ENCODE results near the gene MRRF. TPM values are rescaled to one million over a fixed set of nuclear protein-coding genes. Genes with fewer than 3 reads are reported as not detected.

The MRRF gene, protein sequence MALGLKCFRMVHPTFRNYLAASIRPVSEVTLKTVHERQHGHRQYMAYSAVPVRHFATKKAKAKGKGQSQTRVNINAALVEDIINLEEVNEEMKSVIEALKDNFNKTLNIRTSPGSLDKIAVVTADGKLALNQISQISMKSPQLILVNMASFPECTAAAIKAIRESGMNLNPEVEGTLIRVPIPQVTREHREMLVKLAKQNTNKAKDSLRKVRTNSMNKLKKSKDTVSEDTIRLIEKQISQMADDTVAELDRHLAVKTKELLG
- 39.0 TPM for polyA plus RNA-seq (2012; ENCODE audit: insufficient read depth, insufficient read length)

DNA sequence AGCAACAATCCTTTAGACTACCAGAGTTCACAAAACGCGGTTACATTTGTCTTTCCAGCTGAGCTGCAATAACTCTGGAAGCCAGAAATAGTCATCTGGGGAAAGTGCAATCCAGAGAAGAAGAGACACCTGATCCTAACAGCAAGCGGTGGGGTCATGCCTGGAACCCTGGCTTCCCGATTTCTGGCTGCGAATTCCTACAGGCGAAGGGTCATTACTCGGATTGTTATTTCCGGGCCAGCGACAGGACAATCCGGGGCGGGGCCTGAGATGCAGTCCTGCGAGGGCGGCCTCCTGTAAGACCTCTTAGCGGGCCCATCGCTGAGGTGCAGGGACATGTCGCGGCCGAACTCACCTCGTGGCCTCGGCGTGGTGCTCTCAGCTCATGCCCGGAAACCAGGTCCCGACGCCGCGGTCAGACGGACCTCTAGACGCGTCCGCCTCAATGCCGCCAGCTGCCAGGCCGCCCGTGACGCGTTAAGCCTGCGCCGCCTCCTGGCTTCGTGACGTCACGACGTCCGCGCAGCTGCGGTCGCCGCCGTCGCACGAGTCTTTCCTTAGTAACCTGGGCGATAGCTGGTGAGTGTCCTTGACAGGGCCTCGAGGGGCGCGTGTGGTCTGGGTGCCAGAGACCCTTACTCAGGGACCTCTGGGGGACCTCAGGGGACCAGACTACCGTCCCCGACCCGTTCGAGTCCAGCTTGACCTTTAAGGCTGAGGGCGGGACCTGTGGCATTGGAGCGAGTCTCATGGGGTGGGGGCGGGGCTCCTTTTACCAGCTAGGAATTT is at the start of gene MRRF, which contains the start of gene RBM18:
Gene MRRF (plus strand): TSS at position 523 of the 789 bp plus-strand sequence. CDS start 6,010 bp downstream, outside the sequence.
Gene RBM18 (minus strand): TSS at position 481 of the 789 bp plus-strand sequence. CDS start 3,348 bp downstream, outside the sequence.
- peak; percentile 75 for DNase-seq (ENCODE audit: low read depth, low spot score)
- peak within 1 kb of the TSS; percentile 69 for H3K4me3 ChIP-seq (ENCODE audit: low read length)

DNA sequence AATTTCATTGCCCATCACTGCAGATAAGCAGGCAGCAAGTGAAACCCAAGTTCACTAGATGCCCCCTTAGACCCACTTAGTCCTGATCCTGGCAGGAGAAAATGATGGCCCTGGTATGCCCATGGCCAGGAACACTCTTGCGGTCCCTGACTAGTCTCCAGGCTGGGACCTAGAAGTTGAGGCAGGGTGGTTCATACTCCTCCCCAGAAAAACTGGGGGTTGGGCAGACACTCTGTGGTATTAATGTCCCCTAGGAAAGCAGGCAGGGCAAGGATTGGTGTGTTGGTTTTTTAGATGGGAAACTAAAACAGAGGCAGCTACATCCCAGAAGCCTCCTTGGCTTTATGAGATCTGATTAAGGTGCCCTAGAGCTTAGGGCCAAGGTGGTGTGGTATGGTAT is 49.0 kb upstream of the MRRF start:
- H3K4me3 ChIP-seq (ENCODE audit: low read length), result no peak overlapping the region
- DNase-seq (ENCODE audit: low read depth, low spot score), result no peak

DNA sequence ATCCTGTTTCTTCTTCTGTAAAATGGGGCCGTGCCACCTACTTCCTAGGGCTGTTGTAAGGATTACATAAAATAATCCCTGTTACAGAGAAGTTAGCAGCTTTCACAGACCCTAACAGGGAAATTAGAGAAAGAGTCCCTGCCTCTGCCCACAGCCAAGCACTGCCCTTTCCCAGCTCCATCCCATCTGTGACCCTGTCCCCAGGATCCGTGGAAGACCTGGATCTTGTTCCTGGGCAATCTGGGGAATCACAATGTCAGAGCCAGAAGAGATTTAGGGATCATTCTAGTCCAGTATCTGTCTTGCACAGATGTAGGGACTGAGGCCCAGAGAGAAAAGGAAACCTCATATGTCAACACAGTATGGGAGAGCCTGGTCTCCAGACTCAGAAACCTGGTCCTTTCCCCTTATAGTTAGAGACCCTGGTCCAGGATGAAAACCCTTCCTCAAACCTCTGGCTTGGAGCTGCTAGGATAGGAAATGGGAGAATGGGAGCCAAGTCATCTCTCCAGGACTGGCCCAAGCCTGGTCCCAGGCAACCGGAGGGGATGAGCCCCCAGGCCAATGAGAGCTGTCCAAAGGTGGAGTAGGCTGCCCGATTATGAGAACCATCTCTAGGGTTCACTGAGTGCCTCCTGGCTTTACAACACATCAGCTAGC is 48.4 kb upstream of the MRRF start:
- no peak overlapping the region for H3K4me3 ChIP-seq (ENCODE audit: low read length)

DNA sequence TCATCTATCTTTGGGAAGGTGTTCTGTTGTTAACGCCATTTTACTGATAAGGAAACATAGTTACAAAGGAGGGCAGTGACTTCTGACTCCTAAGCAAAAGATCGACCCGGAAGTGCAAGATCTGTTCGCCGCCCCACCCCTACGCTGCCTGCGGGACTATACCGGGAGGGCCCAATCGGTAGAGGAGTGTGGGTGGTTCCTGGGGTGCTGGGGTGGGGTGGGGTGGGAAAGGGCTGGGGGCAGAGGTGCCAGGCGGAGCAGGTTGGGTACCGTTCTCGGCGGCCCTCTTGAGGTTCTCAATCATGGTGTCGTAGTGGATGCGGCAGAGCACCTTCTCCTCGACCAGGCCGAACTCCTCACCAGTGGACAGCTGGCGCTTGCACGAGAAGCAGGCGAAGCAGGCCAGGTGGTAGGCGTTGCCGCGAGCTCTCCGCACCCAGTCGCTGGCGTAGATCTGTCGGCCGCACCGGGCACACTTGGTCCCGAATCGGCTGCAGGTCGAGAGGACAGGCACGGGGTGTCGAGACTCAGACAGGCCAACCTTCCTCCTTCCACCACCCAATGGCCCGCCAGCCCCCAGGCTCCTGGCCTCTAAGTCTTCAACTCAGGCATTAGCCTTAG is 47.8 kb upstream of the MRRF start:
- no peak overlapping the region for H3K4me3 ChIP-seq (ENCODE audit: low read length)
- no peak for DNase-seq (ENCODE audit: low read depth, low spot score)

More for the DNA sequence above, 48.4 kb upstream of the MRRF start:
- no peak for DNase-seq (ENCODE audit: low read depth, low spot score)

DNA sequence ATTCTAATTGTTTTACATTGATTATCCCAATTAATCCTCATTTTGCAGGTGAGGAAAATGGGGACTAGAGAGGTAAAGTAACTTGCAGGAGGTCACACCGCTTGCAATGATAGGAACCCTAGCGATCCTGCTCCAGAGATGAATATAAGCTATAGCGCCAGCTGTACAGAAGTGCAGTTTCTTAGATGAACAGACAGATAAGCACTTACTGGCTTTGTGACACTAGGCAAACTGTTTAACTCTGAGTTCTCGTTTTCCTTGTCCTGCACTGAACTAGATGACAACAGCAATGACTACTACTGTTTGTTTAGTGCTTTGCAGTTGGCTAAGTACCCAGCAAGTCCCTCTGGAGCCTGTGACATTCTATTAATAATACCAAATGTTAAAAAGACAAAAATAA is 47.0 kb upstream of the MRRF start:
- H3K4me3 ChIP-seq (ENCODE audit: low read length), result no peak overlapping the region
- DNase-seq (ENCODE audit: low read depth, low spot score), result no peak

DNA sequence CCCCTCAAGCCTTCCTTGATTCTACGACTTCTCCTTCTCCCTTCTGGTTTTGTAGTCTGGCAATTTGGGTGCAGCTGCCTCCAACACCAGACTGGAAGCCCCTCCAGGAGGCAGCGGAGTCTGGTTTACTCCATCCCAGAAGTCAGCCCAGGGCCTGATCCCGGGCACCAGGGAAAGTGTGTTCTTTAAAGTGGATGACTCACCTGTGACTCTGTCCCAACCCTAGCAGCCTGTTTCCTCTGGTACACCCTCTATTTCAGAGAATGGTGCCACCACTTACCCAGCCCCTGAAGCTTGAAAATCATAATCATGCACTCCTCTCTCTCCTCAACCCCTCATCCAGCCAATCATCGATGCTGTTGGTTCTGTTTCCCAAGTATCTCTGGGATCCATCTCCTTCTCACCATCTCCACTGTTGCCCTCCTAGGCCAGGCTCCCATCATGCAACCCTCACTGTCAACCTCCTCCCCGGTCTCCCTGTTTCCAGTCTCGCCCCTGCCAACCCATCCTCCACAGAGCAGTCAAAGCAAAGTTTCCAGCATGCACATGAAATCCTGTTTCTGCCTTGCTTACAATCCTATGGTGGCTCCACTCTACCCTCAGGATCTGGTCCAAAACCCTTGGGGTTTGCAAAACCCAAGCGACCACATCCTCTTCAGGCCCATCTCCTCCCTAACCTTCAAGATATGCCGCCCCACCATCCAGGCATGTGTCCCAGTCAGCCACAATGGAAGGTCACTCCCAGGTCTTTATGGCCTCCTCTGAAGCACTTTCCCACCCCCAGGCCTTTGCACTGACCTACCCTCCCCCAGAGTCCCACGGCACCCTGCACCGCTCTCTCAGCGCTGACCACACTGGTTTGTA is 46.4 kb upstream of the MRRF start:
- H3K4me3 ChIP-seq (ENCODE audit: low read length), result no peak overlapping the region

DNA sequence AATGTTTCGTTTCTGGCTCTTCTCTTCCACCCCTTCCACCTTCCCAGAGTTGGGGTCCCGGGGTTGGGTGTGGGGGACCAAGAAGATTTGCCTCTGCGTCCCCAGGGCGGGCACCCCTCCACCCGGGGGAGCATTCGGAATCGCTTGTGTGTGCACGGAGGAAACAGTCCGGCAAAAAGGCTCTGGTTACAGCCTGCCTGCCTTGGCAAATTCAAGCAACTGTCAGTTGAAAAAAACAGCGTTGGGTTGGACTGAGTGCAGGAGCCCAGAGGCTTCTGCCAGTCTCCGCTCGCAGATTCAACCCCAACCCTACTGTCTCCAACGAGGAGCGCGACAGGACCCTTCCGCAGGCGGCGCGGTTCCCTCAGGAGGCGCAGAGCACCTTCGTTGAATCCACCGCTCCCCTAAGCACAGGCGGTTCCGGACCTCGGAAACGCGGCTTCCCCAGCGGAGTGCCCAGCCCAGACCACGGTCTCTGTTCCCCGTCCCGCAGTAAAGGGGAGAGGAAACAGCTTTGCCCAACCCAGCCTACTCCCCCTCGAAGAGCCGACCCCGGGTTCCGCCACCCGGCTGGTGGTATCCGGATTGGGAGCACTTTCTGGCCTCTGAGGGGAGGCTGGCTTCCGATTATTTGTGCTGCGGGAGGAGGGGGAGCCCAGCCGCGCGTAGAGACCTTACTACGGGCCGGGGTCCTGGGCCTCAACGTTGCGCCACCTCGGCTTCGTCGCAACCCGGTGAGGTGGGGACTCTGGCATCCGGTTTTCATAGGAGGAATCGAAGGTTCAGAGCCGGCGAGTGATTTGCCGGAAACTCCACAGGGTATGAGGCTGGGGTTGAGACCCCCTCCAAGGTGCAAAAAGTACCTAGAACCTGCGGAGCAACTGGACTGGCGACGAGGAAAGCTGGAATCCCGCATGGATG is 45.5 kb upstream of the MRRF start:
- peak overlapping the region; percentile 18; the same call in 1 of the 2 replicates for H3K4me3 ChIP-seq (ENCODE audit: low read length)
- no peak for DNase-seq (ENCODE audit: low read depth, low spot score)

More for the DNA sequence above, 46.4 kb upstream of the MRRF start:
- no peak for DNase-seq (ENCODE audit: low read depth, low spot score)

DNA sequence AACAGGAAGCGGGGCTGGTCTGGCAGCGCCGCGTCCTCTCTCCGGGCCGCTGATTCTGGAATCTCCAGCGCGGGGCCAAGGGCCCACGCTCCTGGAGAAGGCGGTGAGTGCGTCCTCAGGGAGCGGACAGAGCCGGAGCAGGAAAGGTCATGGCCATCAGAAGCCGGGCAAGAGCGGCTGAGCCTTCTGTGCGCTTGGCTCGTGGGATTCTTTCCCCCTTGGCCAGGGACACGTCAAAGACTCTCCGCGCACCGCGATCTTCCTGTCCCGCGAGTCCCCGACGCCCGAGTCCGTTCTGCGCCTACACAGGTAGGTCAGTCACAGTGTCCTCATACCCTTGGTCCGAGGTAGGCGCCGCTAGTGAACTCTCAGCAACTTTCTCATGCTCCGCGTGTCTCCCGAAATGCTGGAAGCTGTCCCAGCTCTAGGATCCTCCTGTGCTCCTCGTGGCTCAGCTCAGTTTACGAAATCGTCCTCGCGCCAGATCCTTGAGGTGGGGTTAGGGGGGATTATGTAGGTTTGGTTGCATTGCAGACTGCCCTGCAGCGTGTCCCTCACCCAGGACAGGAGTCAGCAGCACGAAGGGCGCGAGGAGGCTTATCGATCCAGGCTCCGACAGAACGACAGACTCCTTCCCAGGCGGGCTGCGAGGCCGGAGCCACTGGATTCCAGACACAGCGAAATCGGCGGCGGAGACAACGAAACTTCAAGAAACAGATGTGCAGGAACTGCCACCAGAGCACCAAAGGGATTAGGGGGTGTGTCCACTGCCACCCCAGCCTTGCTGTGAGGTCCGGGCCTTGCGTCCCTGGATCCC is 44.6 kb upstream of the MRRF start:
- no peak overlapping the region for H3K4me3 ChIP-seq (ENCODE audit: low read length)
- DNase-seq (ENCODE audit: low read depth, low spot score), result no peak

DNA sequence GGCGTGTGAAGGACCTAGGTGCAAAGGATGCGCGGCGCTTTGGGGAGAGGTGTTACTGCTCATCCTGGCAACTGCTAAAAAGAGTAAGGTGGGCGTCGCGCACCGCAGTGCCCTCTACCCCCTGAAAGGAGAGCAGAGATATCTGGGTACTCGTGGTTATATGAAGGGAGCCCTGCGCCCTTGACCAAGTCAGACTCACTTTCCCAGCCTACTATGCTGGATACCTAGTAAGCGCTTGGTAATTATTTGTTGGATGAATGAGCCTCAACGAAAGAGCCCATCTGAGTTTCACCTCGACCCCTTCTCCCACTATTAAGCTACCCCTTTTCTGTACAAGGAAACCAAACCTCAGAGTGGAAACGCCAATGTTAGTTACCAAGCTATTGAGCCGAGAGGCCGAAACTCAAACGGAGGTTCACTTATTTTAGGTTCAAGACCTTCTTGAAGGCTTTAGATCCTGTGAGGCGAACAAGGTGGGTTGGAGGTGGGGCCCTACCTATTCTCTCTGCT is 44.0 kb upstream of the MRRF start:
- DNase-seq (ENCODE audit: low read depth, low spot score), result no peak
- no peak overlapping the region for H3K4me3 ChIP-seq (ENCODE audit: low read length)

DNA sequence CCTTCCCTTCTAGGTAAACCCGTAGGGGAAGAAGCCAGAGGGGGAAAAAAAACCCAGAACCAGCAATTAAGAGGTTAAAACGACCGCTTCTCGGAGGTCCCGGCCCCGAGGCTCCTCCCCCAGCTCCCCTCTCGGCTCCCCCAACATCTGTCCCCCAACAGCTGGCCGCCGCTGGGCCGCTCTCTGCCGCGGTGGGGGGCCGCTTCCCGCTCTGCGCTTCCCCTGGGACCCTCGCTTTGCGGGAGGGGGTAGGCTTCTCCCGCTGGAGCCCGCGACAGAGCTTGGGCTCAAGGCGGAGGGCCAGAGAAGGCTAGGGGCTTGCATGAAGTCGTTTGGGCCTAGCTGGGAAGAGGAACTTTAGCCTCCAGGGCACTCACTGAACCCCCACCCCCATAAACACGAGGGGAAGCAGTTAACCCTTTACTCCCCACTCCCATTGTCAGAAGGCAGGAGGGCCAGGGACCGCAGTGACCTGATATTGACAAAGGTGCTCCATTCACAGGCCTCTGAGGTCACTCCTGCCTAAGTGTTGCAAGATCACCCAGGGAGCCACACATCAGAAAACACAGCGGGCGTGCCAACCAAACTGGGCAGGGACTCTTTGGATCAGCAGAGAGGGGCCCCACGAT is 43.4 kb upstream of the MRRF start:
- DNase-seq (ENCODE audit: low read depth, low spot score), result no peak

DNA sequence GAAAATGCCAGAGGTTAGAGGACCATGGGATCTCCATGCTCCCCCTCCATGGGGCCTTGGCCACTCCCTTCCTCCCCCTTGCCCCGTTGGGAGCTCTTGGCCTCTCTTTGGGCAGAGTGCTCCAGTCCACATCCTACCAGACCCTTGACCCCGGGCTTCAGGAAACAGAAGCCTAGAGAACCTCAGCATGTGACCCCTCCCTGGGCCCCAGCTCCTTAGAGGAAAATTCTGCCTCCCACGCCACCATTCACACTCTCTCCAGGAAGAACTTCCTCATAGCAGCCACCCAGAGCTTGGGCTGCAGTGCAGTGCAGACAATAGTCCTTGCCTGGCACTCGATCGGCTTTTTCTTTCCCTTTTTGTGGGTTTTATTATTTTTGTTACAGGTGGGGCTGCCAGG is 41.9 kb upstream of the MRRF start:
- DNase-seq (ENCODE audit: low read depth, low spot score), result no peak
- no peak overlapping the region for H3K4me3 ChIP-seq (ENCODE audit: low read length)

More for the DNA sequence above, 43.4 kb upstream of the MRRF start:
- H3K4me3 ChIP-seq (ENCODE audit: low read length), result no peak overlapping the region

DNA sequence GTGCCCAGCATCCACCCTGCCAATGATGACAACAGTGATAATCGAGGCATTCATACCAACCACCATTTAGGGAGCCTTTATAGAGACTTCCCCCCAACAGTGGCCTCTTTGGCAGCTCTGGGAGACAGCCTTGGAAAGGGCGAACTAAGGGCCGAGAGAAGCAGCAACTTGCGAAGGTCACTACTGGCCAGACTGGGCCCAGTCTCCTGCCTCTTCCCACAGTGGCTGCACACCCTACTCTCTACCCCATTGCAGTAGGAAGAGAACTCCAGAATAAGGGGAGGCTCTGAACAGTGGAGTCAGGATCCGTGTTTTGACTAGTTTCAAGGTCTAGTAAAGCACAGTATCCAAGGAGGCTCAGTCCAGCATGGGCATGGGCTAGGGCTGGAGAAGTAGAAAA is 41.2 kb upstream of the MRRF start:
- H3K4me3 ChIP-seq (ENCODE audit: low read length), result no peak overlapping the region
- DNase-seq (ENCODE audit: low read depth, low spot score), result no peak

DNA sequence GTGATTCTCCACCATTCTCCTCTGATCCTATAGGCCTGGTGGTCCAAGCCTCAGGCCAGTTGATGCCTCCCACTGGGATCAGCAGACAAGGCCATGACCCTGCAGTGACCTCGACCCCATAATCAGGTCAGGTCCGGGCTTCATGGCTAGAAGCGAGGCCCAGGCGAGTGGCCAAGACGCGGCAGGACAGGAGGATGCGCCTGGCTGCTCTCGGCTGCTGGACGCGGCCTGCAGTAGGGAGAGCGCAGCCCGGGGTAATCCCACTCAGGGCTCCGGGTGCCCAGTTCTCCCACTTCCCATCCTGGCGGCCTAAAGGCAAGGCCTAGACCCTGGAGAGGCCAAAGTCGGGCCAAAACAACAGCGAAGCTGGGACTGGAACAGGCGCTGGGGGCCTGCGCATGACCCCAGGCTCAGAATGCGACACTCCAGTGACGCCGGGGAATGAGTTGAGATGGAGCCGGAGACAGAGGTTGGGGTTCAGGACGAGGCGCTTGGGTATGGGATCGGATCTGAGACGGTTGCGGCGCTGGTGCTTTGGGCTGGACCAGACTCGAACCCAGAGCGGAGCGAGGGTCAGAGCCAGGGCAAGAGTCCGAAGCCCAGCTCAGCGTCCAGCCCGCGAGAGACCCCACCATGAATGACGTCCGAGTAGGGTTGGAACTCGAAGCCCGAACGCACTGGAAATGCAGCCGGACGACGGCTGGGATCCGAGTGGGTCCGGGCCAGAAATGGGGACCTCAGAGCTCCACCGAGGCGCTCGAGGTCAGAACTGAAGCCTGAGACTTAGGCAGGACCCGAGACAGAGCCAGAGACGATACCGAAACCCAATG is 39.2 kb upstream of the MRRF start:
- no peak overlapping the region for H3K4me3 ChIP-seq (ENCODE audit: low read length)
- DNase-seq (ENCODE audit: low read depth, low spot score), result no peak

DNA sequence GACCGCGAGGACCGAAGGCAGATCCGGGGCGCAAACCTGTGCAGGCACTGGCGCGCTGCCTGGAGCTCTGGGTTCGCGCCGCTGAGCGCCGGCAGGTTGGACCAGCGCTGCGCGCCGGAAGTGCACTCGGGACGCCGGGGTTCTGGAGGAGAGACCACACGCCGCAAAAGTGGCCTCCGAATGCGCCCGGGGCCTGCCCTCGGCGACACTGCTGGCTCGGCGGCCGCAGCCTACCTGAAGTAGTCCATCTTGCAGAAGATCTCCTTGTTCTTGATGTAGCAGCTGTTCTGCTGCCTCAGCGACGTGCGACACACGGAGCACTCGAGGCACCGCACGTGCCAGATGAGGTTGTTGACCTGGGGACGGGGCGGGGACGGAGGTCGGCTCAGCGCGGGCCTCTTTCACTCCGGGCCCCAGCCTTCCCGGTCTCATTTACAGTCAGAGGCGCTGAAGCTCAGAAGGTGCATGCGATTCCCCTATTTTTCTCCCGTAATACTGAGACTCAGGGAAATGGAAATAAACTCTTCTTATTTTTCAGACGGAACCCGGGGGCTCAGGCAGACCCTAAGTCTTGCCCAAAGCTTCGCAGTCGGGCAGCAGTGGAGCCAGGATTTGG is 38.4 kb upstream of the MRRF start:
- no peak overlapping the region for H3K4me3 ChIP-seq (ENCODE audit: low read length)
- DNase-seq (ENCODE audit: low read depth, low spot score), result no peak

All from Jurkat, Clone E6-1 (cell line).